SK-N-SH (cell line): Measurements from ENCODE around the gene SFXN5.

Experiments
- EP300 ChIP-seq, 2 experiments: IDR thresholded peaks; 2 replicates each; pipeline versions ENCODE4 v1.4.0 to v1.6.1; 2012; ENCODE audit warnings: borderline replicate concordance in 1 of 2, low read depth in 1 of 2, low read length in 1 of 2
- FOSL2 ChIP-seq: IDR thresholded peaks from 2 replicates; pipeline ENCODE4 v1.4.0; 2012; ENCODE audit warnings: low read depth, mild to moderate bottlenecking, moderate library complexity, borderline replicate concordance
- FOXJ3 ChIP-seq: sonication (generic); formaldehyde crosslinking; IDR thresholded peaks from 2 replicates; pipeline ENCODE4 v1.5.1; 2020; ENCODE audit warnings: mild to moderate bottlenecking, missing genetic modification reagents
- FOXM1 ChIP-seq: IDR thresholded peaks from 2 replicates; pipeline ENCODE4 v1.4.0; 2012; ENCODE audit warnings: low read depth, mild to moderate bottlenecking
- GABPA ChIP-seq: IDR thresholded peaks from 2 replicates; pipeline ENCODE4 v1.4.0; 2012; ENCODE audit warnings: low read depth, mild to moderate bottlenecking
- NRF1 ChIP-seq: IDR thresholded peaks from 2 replicates; pipeline ENCODE4 v1.6.1; 2012; ENCODE audit warnings: low read depth, mild to moderate bottlenecking, low read length
- SIN3A ChIP-seq: IDR thresholded peaks from 2 replicates; pipeline ENCODE4 v1.6.1; 2012; ENCODE audit warnings: low read depth, mild to moderate bottlenecking, low read length, moderate library complexity, borderline replicate concordance
- TAF1 ChIP-seq: IDR thresholded peaks from 2 replicates; pipeline ENCODE4 v1.6.1; 2012; ENCODE audit warnings: low read depth, mild to moderate bottlenecking, low read length, moderate library complexity, borderline replicate concordance
- TF ChIP-seq, protein P1 (sequence below): fragments of 200-600 bp; sonication (generic); IDR thresholded peaks from 2 replicates; pipeline ENCODE4 v1.6.1; 2017; ENCODE audit warnings: antibody characterized with exemption, mild to moderate bottlenecking, moderate library complexity
- TF ChIP-seq, protein P2 (sequence below): IDR thresholded peaks from 2 replicates; pipeline ENCODE4 v1.4.0; 2012; ENCODE audit warnings: low read depth, borderline replicate concordance
- TF ChIP-seq, protein P3 (sequence below): IDR thresholded peaks from 2 replicates; pipeline ENCODE4 v1.4.0; 2012; ENCODE audit warnings: low read depth

DNA sequence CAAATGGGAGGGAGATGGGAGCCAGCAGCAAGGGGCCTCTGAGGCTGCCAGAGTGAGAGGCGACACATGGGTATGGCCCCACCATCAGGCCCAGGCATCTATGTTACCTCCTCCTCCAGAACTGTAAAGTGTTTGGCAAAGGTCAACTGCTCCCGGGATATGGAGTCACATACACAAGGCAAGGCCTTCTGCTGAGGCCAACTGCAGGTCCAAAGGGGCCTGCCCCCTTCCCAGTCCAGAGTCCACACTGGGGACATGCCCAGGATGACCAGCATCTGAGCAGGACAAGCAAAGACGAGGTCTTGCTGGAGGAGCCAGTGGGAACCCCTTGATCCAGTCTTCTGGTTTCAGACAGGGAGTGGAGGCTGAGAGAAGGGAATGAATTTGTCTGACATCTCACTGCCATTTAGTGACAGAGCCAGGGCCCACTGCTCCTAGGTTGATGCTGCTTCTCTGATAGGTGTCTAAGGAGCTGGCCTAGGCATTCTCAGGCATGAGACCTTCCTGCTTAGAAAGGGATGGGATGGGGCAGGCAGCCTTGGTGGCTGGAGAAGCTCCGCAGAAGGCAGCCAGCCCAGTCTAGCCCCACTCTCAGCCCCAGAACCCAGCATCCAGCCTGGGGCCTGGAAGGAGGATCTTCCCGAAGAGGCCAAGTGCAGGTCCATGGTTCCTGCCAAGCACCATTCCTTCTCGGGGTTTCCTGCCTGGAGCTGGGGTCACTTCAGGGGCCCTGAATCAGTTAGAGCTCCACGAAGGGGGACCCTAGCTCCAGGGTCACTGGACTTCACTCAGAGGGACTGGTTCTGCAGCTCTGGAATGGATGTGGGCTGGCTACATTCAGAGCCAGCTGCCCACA lies 127.7 kb downstream of the SFXN5 start:
- no peak for TF ChIP-seq FOXJ3
- TF ChIP-seq TAF1, result no peak
- TF ChIP-seq, protein P1, sequence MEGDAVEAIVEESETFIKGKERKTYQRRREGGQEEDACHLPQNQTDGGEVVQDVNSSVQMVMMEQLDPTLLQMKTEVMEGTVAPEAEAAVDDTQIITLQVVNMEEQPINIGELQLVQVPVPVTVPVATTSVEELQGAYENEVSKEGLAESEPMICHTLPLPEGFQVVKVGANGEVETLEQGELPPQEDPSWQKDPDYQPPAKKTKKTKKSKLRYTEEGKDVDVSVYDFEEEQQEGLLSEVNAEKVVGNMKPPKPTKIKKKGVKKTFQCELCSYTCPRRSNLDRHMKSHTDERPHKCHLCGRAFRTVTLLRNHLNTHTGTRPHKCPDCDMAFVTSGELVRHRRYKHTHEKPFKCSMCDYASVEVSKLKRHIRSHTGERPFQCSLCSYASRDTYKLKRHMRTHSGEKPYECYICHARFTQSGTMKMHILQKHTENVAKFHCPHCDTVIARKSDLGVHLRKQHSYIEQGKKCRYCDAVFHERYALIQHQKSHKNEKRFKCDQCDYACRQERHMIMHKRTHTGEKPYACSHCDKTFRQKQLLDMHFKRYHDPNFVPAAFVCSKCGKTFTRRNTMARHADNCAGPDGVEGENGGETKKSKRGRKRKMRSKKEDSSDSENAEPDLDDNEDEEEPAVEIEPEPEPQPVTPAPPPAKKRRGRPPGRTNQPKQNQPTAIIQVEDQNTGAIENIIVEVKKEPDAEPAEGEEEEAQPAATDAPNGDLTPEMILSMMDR, result no peak
- no peak for TF ChIP-seq EP300 (IDR thresholded peaks at IDR 0.05; ENCODE audit: borderline replicate concordance in 1 of 2, low read depth in 1 of 2, low read length in 1 of 2)
- no peak for TF ChIP-seq NRF1
- TF ChIP-seq, protein P2, sequence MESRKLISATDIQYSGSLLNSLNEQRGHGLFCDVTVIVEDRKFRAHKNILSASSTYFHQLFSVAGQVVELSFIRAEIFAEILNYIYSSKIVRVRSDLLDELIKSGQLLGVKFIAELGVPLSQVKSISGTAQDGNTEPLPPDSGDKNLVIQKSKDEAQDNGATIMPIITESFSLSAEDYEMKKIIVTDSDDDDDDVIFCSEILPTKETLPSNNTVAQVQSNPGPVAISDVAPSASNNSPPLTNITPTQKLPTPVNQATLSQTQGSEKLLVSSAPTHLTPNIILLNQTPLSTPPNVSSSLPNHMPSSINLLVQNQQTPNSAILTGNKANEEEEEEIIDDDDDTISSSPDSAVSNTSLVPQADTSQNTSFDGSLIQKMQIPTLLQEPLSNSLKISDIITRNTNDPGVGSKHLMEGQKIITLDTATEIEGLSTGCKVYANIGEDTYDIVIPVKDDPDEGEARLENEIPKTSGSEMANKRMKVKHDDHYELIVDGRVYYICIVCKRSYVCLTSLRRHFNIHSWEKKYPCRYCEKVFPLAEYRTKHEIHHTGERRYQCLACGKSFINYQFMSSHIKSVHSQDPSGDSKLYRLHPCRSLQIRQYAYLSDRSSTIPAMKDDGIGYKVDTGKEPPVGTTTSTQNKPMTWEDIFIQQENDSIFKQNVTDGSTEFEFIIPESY, result no peak
- TF ChIP-seq GABPA, result no peak
- TF ChIP-seq FOSL2, result no peak
- TF ChIP-seq SIN3A, result no peak
- TF ChIP-seq, protein P3, sequence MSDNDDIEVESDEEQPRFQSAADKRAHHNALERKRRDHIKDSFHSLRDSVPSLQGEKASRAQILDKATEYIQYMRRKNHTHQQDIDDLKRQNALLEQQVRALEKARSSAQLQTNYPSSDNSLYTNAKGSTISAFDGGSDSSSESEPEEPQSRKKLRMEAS, result no peak
- no peak for TF ChIP-seq FOXM1
